Natural killer cell treated with Interleukin-12 subunit alpha and Interleukin-12 subunit beta and Interleukin-15 and Interleukin-18, amount 100 ng/mL, for 72 hours (primary cell): ENCODE data around the gene MRPS2. TPM values are rescaled to one million over a fixed set of nuclear protein-coding genes. Genes with fewer than 3 reads are reported as not detected.

Experiments
- ATAC-seq, 2 donors: fragments of 150-1000 bp; cut with Tn5 transposase in 1 of 2; sonication (Bioruptor Pico), chemical (Tn5 transposase) in 1 of 2; 2 replicates each; pipeline ENCODE4 v1.10.0; 2021
- DNase-seq: peaks from one replicate; pipeline ENCODE4 v3.0.0; 2022; ENCODE audit warnings: low spot score
- H3K27ac Mint-ChIP-seq, 2 donors: 1 replicate in 1 of 2; 2 replicates in 1 of 2; pipeline ENCODE4 v1.8.0; 2022; ENCODE audit warnings: mixed read lengths in 2 of 2, mild to moderate bottlenecking in 1 of 2, moderate library complexity in 1 of 2
- H3K27me3 Mint-ChIP-seq, 2 donors: 1 replicate in 1 of 2; 2 replicates in 1 of 2; pipeline ENCODE4 v1.8.0; 2022; ENCODE audit warnings: mixed read lengths in 2 of 2
- H3K36me3 Mint-ChIP-seq: one replicate; pipeline ENCODE4 v1.8.0; 2022; ENCODE audit warnings: mixed read lengths
- H3K4me1 Mint-ChIP-seq, 2 donors: 1 replicate in 1 of 2; 2 replicates in 1 of 2; pipeline ENCODE4 v1.8.0; 2022; ENCODE audit warnings: low read depth in 2 of 2, mixed read lengths in 2 of 2, mild to moderate bottlenecking in 1 of 2
- H3K4me3 Mint-ChIP-seq: one replicate; pipeline ENCODE4 v1.8.0; 2022; ENCODE audit warnings: mixed read lengths
- H3K9me3 Mint-ChIP-seq: 2 replicates; pipeline ENCODE4 v1.8.0; 2022; ENCODE audit warnings: mixed read lengths
- total RNA-seq, 2 donors: library from RNA; stranded (reverse); gene quantifications; one replicate each; pipeline ENCODE4 v1.2.3, GENCODE V29; 2022

The MRPS2 gene
- total RNA-seq, 2 donors from 2014 or later, result 38.2 to 78.3 TPM

GRCh38 chr9:135486267-135487065 is 14.0 kb upstream of the MRPS2 start:
- Mint-ChIP-seq H3K27me3 (no peaks in the 10 kb centered on the region), H3K9me3 (no peaks in the 10 kb centered on the region), H3K4me1 (no peaks in the 10 kb centered on the region), H3K4me3 (no peak overlapping the region), H3K36me3 (no peaks in the 10 kb centered on the region), H3K27ac (no peak overlapping the region)
- no peak for ATAC-seq
- DNase-seq, result no peak

GRCh38 chr9:135487281-135488012 is 13.0 kb upstream of the MRPS2 start:
- ATAC-seq (no peak), DNase-seq (no peak)
- Mint-ChIP-seq H3K36me3 (no peaks in the 10 kb centered on the region), H3K4me3 (no peak overlapping the region), H3K27me3 (no peaks in the 10 kb centered on the region), H3K9me3 (no peaks in the 10 kb centered on the region), H3K4me1 (no peaks in the 10 kb centered on the region), H3K27ac (no peak overlapping the region)

GRCh38 chr9:135488013-135488330 is 12.5 kb upstream of the MRPS2 start:
- DNase-seq, result no peak
- Mint-ChIP-seq H3K9me3 (no peaks in the 10 kb centered on the region), H3K4me1 (no peaks in the 10 kb centered on the region), H3K4me3 (no peak overlapping the region), H3K27ac (no peak overlapping the region), H3K36me3 (no peaks in the 10 kb centered on the region), H3K27me3 (no peaks in the 10 kb centered on the region)
- no peak for ATAC-seq

- no peaks in the 10 kb centered on the region for H3K27me3 Mint-ChIP-seq
- DNase-seq (no peak), ATAC-seq (no peak)
- no peaks in the 10 kb centered on the region for H3K4me1 Mint-ChIP-seq
- H3K27ac Mint-ChIP-seq, result no peak overlapping the region
- no peaks in the 10 kb centered on the region for H3K36me3 Mint-ChIP-seq
- H3K4me3 Mint-ChIP-seq, result no peak overlapping the region
- no peaks in the 10 kb centered on the region for H3K9me3 Mint-ChIP-seq
These were observed 12.0 kb upstream of the MRPS2 start for GRCh38 chr9:135488527-135488926.

GRCh38 chr9:135489188-135489906 is 11.1 kb upstream of the MRPS2 start:
- Mint-ChIP-seq H3K9me3 (no peaks in the 10 kb centered on the region), H3K4me3 (no peak overlapping the region), H3K27ac (no peak overlapping the region), H3K27me3 (no peaks in the 10 kb centered on the region), H3K4me1 (no peaks in the 10 kb centered on the region), H3K36me3 (no peaks in the 10 kb centered on the region)
- DNase-seq, result no peak
- no peak for ATAC-seq

GRCh38 chr9:135490166-135490870 is 10.2 kb upstream of the MRPS2 start:
- DNase-seq, result no peak

GRCh38 chr9:135490980-135491464 is 9.5 kb upstream of the MRPS2 start:
- H3K9me3 Mint-ChIP-seq, result no peaks in the 10 kb centered on the region
- H3K4me3 Mint-ChIP-seq, result no peak overlapping the region
- DNase-seq, result no peak
- H3K36me3 Mint-ChIP-seq, result no peaks in the 10 kb centered on the region
- no peak for ATAC-seq
- no peak overlapping the region for H3K27ac Mint-ChIP-seq
- H3K27me3 Mint-ChIP-seq, result no peaks in the 10 kb centered on the region
- no peaks in the 10 kb centered on the region for H3K4me1 Mint-ChIP-seq

More at GRCh38 chr9:135490166-135490870, 10.2 kb upstream of the MRPS2 start:
- Mint-ChIP-seq H3K4me1 (no peaks in the 10 kb centered on the region), H3K36me3 (no peaks in the 10 kb centered on the region), H3K27ac (no peak overlapping the region), H3K9me3 (no peaks in the 10 kb centered on the region), H3K27me3 (no peaks in the 10 kb centered on the region), H3K4me3 (no peak overlapping the region)
- peak in 1 of 2 donors; percentile 46 for ATAC-seq

GRCh38 chr9:135491764-135492163 is 8.7 kb upstream of the MRPS2 start:
- Mint-ChIP-seq H3K27me3 (no peaks in the 10 kb centered on the region), H3K4me3 (no peak overlapping the region), H3K27ac (no peak overlapping the region), H3K4me1 (no peaks in the 10 kb centered on the region), H3K9me3 (no peaks in the 10 kb centered on the region), H3K36me3 (no peaks in the 10 kb centered on the region)
- no peak for ATAC-seq
- DNase-seq, result no peak

GRCh38 chr9:135492886-135493669 is 7.4 kb upstream of the MRPS2 start:
- H3K27me3 Mint-ChIP-seq, result no peaks in the 10 kb centered on the region
- DNase-seq (no peak), ATAC-seq (no peak)
- H3K4me3 Mint-ChIP-seq, result no peak overlapping the region
- no peaks in the 10 kb centered on the region for H3K36me3 Mint-ChIP-seq
- H3K4me1 Mint-ChIP-seq, result no peaks in the 10 kb centered on the region
- H3K9me3 Mint-ChIP-seq, result no peaks in the 10 kb centered on the region
- no peak overlapping the region for H3K27ac Mint-ChIP-seq

GRCh38 chr9:135494791-135495559 is 5.5 kb upstream of the MRPS2 start:
- H3K27me3 Mint-ChIP-seq, result no peaks in the 10 kb centered on the region
- peaks cover 0 to 4% of the 10 kb centered on the region in 2 donors for H3K4me1 Mint-ChIP-seq
- no peak overlapping the region for H3K4me3 Mint-ChIP-seq
- ATAC-seq (no peak), DNase-seq (no peak)
- no peaks in the 10 kb centered on the region for H3K36me3 Mint-ChIP-seq
- no peak overlapping the region for H3K27ac Mint-ChIP-seq
- no peaks in the 10 kb centered on the region for H3K9me3 Mint-ChIP-seq

GRCh38 chr9:135498381-135499126 is 1.9 kb upstream of the MRPS2 start:
- DNase-seq, result no peak
- Mint-ChIP-seq H3K9me3 (no peaks in the 10 kb centered on the region), H3K36me3 (no peaks in the 10 kb centered on the region), H3K27ac (no peak overlapping the region), H3K4me3 (no peak overlapping the region), H3K27me3 (no peaks in the 10 kb centered on the region), H3K4me1 (peaks cover 6 to 12% of the 10 kb centered on the region in 2 donors)
- ATAC-seq, result no peak
